WI38 (cell line): ENCODE data around the gene KLHL33.

Experiments
- H3K4me3 ChIP-seq: 2 replicates; pipeline ENCODE4 v1.5.1; 2011; ENCODE audit warnings: low read depth, mild to moderate bottlenecking, control low read depth, low read length
- TF ChIP-seq, protein P1 (sequence below): IDR thresholded peaks from 2 replicates; pipeline ENCODE4 v1.5.1; 2012; ENCODE audit warnings: low read depth, mild to moderate bottlenecking, control low read depth, low read length

Gene KLHL33

DNA sequence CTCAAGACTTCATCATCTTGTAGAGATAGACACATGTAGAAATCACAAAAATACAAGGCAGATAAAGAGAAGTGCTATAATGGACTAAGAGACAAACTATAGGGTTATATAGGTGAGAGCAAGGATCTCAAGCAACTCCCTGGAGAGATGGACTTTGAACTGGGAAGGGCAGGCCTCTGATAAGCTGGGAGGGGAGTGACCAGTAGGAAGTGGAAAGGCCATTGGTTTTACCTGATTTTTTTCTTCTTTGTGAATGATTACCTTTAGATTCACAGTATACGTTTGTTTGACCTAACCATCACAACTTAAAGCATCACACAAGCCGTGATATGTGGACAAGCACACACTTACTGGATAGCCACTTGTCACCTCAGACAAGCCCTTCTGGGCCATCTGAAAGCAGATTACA lies 17.5 kb downstream of the KLHL33 start:
- no peak overlapping the region for H3K4me3 ChIP-seq
- TF ChIP-seq, protein P1, sequence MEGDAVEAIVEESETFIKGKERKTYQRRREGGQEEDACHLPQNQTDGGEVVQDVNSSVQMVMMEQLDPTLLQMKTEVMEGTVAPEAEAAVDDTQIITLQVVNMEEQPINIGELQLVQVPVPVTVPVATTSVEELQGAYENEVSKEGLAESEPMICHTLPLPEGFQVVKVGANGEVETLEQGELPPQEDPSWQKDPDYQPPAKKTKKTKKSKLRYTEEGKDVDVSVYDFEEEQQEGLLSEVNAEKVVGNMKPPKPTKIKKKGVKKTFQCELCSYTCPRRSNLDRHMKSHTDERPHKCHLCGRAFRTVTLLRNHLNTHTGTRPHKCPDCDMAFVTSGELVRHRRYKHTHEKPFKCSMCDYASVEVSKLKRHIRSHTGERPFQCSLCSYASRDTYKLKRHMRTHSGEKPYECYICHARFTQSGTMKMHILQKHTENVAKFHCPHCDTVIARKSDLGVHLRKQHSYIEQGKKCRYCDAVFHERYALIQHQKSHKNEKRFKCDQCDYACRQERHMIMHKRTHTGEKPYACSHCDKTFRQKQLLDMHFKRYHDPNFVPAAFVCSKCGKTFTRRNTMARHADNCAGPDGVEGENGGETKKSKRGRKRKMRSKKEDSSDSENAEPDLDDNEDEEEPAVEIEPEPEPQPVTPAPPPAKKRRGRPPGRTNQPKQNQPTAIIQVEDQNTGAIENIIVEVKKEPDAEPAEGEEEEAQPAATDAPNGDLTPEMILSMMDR = no peak

DNA sequence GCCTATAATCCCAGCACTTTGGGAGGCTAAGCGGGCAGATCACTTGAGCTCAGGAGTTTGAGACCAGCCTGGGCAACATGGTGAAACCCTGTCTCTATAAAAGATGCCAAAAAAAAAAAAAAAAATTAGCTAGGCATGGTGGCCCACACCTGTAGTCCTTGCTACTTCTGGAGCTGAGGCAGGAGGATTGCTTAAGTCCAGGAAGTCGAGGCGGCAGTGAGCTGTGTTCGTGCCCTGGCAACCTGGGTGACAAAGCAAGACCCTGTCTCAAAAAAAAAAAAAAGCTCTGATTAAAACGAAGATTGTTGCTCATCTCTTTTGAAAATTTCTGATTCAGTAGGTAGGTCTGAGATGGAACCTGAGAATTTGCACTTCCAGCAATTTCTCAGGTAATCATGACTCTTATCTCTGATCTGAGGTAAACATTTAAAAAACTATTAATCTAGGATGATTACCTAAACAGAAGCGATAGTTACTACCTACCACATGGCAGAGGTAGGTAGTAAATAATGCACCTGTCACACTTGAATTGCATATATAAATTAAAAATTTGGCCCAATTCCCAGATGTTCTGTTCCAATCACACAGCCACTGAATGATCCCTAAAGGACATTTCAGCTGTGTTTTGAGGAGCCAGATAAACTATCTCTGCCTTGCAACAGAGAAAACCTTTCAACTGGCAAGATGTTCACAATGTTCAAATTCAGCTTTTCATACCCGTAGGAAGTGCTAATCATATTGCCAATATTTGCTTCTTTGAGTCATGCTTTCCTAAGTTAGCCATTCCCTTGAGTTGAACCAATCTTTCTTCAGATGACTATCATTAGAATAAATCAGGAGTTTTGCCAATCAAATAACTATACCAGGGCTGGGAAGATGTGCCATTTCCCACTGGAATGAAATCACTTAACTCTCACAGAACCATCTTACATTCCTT lies 18.4 kb downstream of the KLHL33 start:
- no peak overlapping the region for H3K4me3 ChIP-seq

DNA sequence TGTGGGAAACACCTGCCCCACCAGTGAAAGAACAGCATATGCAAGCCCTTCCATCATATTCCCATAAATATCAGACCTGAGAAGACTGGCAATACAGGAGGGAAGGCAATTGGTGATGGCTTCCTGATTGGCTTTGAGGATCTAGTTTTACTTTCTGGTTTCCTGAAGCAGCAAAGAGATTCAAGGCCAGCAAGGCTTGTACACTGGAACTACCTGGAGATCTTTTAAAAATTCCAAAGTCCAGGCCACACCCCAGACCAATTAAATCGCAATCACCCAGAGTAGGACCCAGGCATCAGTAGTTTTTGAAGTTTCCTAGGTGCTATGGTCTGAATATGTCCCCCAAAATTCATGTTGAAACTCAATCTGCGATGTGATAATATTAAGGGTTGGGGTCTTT lies 19.7 kb downstream of the KLHL33 start:
- H3K4me3 ChIP-seq = no peak overlapping the region
- TF ChIP-seq, protein P1 = no peak

More for the DNA sequence above, 18.4 kb downstream of the KLHL33 start:
- TF ChIP-seq, protein P1 = no peak

DNA sequence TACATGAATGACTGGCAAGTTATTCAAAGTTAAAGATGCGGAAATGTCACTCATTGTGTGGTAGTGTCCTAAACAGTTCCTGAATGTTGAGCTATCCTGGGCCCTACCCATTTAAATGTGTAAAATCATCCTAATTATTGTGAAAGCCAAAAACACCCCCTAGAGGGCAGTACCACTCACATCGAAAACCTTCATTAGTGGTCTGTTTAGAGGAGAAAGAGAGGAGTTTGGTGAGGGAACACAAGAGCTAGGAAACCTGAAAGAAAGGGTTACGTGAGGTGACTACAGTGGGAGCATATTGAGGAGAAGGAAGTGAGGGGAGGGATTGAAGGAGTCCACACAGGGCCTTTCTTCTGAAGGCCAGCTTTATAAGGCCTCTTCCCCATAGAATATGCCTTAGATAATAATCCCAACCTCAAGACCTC lies 20.2 kb downstream of the KLHL33 start:
- TF ChIP-seq, protein P1 = peak; percentile 53
- H3K4me3 ChIP-seq = no peak overlapping the region

DNA sequence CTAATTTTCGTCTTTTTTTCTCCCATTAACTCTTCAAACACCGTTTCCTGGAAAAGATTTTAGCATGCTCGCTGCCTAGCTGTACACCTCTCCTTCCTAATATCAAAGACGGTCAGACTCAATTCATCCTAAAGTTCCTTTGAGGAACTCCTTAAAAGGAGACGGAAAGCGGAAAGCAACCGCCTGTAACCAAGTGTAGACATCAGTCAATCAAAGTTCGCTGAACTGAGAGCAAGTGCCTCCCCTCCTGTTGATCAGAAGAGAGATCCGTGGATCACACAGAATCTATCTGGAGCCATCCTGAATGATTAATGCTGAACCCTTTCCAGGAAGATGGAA lies 22.3 kb downstream of the KLHL33 start:
- H3K4me3 ChIP-seq = peak overlapping the region; percentile 84
- TF ChIP-seq, protein P1 = no peak

DNA sequence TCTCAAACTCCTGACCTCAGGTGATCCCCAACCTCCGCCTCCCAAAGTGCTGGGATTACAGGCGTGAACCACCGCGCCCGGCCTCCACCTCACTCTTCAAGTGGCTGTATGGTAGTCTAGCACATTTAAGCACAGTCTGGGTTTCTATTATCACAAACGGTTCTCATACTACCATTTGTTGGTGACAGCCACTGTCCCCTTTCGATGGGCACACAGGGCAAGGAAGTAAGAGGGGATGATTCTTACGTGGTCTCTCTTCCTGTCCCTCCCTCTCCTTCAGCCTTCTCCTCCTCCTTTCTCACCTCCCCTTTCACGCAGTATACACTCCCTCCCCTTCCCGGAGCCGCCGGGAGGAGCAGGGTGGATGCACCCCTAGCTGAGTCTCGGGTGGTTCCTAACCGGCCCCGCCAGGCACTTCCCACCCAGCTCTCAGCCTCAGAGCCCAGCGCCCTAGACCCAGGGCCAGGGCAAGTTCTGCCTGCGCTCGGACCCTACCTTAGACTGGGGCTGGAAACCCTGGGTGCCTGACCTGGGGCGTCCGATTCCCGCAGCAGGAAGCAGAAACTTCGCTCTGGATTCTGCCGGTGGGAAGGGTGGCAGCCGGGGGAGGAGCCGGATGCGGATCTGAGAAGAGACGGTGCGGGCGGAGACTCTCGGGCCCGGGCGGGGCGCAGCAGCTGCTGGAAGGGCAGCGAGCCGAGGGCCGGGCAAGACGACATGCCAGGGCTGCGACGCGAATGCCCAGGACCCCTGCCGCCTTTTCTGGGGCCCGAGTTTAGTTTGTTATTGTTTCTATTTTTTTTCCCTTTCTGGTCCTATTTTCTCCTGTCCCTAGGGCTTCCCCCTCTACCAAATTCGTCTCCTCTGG lies 22.9 kb downstream of the KLHL33 start, which contains the start of gene TEP1:
TEP1 (minus strand) TSS at position 626 of the 868 bp plus-strand sequence. CDS start 5,062 bp downstream, outside the sequence.
- TF ChIP-seq, protein P1 = no peak
- H3K4me3 ChIP-seq = peak within 1 kb of the TSS; percentile 84
